Measurements from ENCODE around the gene BAIAP3. TPM values are rescaled to one million over a fixed set of nuclear protein-coding genes. Genes with fewer than 3 reads are reported as not detected.

BAIAP3 gene
- total and polyA plus RNA-seq, 2 of the 4 experiments (the other 2 are of a cell fraction), result 0.36 to 0.65 TPM

- peaks cover 6% of the 10 kb centered on the region; the same call in 1 of the 2 replicates for H3K9me1 ChIP-seq (ENCODE audit: insufficient read depth, low read length)
- H2AK5ac ChIP-seq (ENCODE audit: low read depth, low read length), result no peak overlapping the region
- ATAC-seq (ENCODE audit: low read depth) (no peak), DNase-seq (no peak)
- H3K4me3 ChIP-seq (ENCODE audit: insufficient read depth, low read depth, low read length), result no peak overlapping the region
- H4K91ac ChIP-seq (ENCODE audit: insufficient read depth, low read depth, low read length), result no peak overlapping the region
- ChIA-PET POLR2A (ENCODE audit: unreplicated experiment) (no interaction called here), CTCF (no interaction called here)
- H3K4me2 ChIP-seq (ENCODE audit: low read depth, low read length), result no peak overlapping the region
- no peaks in the 10 kb centered on the region for H3K9me3 ChIP-seq (ENCODE audit: control insufficient read depth, insufficient read depth, low read length)
- dilution Hi-C loops (cut with HindIII; ENCODE audit: low sequenced_read_pairs, unreplicated experiment), result no loop called here
- H3K9ac ChIP-seq (ENCODE audit: low read depth, low read length), result no peak overlapping the region
- BruUV-seq (replicated peaks), result no TSS peak
- H4K20me1 ChIP-seq (ENCODE audit: insufficient read depth, low read length), result peaks cover 70% of the 10 kb centered on the region
- no peak overlapping the region for H3K27ac ChIP-seq (ENCODE audit: insufficient read depth, low read length)
- no peak overlapping the region for H3K18ac ChIP-seq (ENCODE audit: low read depth, low read length)
- 82% methylated on average over 7 of the region's 9 CpGs; no CpG with 5 or more reads in 1 of the 2 experiments for WGBS, 2 experiments (ENCODE audit: extremely low coverage in 2 of 2, insufficient read length in 1 of 2)
- peaks cover 10 to 53% of the 10 kb centered on the region in 2 experiments for H3K79me1 ChIP-seq (ENCODE audit: low read depth in 1 of 2, low read length in 2 of 2)
- no peak overlapping the region for H4K8ac ChIP-seq (ENCODE audit: low read depth in 2 of 2, low read length in 2 of 2)
- no peak overlapping the region for H3K56ac ChIP-seq (ENCODE audit: extremely low read depth, insufficient read depth, low read length)
- H2AK9ac ChIP-seq (replicated peaks; ENCODE audit: low read depth, low read length, poor library complexity), result no peak overlapping the region
- TF ChIP-seq RCOR1 (IDR thresholded peaks at IDR 0.05; ENCODE audit: insufficient replicate concordance, low read length) (no peak), RAD21 (IDR thresholded peaks at IDR 0.05; ENCODE audit: low read length) (no peak), MAFK (IDR thresholded peaks at IDR 0.05; ENCODE audit: low read depth, low read length) (no peak), POLR2A (IDR thresholded peaks at IDR 0.05; ENCODE audit: low read depth, low read length) (no peak), MAZ (IDR thresholded peaks at IDR 0.05; ENCODE audit: borderline replicate concordance, low read depth, low read length) (no peak), ELK1 (IDR thresholded peaks at IDR 0.05; ENCODE audit: borderline replicate concordance, low read depth, low read length) (no peak), MXI1 (IDR thresholded peaks at IDR 0.05; ENCODE audit: borderline replicate concordance, low read depth, low read length) (no peak), SMC3 (IDR thresholded peaks at IDR 0.05; ENCODE audit: low read depth, low read length) (no peak), FOS (IDR thresholded peaks at IDR 0.05; ENCODE audit: low read depth, low read length) (no peak), BHLHE40 (IDR thresholded peaks at IDR 0.05; ENCODE audit: low read depth, low read length) (no peak), CHD1 (IDR thresholded peaks at IDR 0.05; ENCODE audit: low read depth, low read length) (no peak), CEBPB (IDR thresholded peaks at IDR 0.05; ENCODE audit: low read depth, low read length) (no peak), RFX5 (IDR thresholded peaks at IDR 0.05; ENCODE audit: low read depth, low read length) (no peak), NFE2L2 (IDR thresholded peaks at IDR 0.05; ENCODE audit: low read depth, low read length) (no peak)
- TF ChIP-seq, protein P1, sequence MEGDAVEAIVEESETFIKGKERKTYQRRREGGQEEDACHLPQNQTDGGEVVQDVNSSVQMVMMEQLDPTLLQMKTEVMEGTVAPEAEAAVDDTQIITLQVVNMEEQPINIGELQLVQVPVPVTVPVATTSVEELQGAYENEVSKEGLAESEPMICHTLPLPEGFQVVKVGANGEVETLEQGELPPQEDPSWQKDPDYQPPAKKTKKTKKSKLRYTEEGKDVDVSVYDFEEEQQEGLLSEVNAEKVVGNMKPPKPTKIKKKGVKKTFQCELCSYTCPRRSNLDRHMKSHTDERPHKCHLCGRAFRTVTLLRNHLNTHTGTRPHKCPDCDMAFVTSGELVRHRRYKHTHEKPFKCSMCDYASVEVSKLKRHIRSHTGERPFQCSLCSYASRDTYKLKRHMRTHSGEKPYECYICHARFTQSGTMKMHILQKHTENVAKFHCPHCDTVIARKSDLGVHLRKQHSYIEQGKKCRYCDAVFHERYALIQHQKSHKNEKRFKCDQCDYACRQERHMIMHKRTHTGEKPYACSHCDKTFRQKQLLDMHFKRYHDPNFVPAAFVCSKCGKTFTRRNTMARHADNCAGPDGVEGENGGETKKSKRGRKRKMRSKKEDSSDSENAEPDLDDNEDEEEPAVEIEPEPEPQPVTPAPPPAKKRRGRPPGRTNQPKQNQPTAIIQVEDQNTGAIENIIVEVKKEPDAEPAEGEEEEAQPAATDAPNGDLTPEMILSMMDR (conservative IDR thresholded peaks at IDR 0.05; ENCODE audit: low read depth, low read length), result no peak
- TF ChIP-seq, protein P2, sequence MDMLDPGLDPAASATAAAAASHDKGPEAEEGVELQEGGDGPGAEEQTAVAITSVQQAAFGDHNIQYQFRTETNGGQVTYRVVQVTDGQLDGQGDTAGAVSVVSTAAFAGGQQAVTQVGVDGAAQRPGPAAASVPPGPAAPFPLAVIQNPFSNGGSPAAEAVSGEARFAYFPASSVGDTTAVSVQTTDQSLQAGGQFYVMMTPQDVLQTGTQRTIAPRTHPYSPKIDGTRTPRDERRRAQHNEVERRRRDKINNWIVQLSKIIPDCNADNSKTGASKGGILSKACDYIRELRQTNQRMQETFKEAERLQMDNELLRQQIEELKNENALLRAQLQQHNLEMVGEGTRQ (IDR thresholded peaks at IDR 0.05; ENCODE audit: low read depth, low read length), result no peak
- no peak overlapping the region for H4K5ac ChIP-seq (ENCODE audit: low read depth, low read length)
- no peak overlapping the region for H3K23ac ChIP-seq (ENCODE audit: low read depth, low read length)
- H2BK120ac ChIP-seq (ENCODE audit: low read depth, low read length), result no peak overlapping the region
- no peaks in the 10 kb centered on the region for H3K27me3 ChIP-seq (ENCODE audit: control insufficient read depth, insufficient read depth, low read length)
- H3K36me3 ChIP-seq (ENCODE audit: control insufficient read depth, insufficient read depth, low read length), result peaks cover 81% of the 10 kb centered on the region
- no peak overlapping the region for H3K4ac ChIP-seq (ENCODE audit: low read depth, low read length)
- H2BK15ac ChIP-seq (ENCODE audit: low read depth, low read length), result no peak overlapping the region
- intact Hi-C loops (cut with micrococcal nuclease), result no loop called here
- in situ Hi-C loops (cut with MboI; ENCODE audit: low sequenced_read_pairs), result no loop called here
- H3K4me1 ChIP-seq (ENCODE audit: control insufficient read depth, insufficient read depth, low read length), result no peaks in the 10 kb centered on the region
- H3K14ac ChIP-seq (replicated peaks; ENCODE audit: low read depth, low read length), result no peak overlapping the region
- no peak overlapping the region for H2BK5ac ChIP-seq (ENCODE audit: low read depth, low read length, poor library complexity, severe bottlenecking)
- no peak overlapping the region for H2AFZ ChIP-seq (replicated peaks; ENCODE audit: low read length, poor library complexity)
- H2BK20ac ChIP-seq (ENCODE audit: low read depth, low read length), result no peak overlapping the region
These were observed 15.2 kb upstream of the BAIAP3 start for GRCh38 chr16:1318268-1318545.

All from IMR-90 (cell line).